ENCODE results near the gene TIGAR. TPM values are rescaled to one million over a fixed set of nuclear protein-coding genes. Genes with fewer than 3 reads are reported as not detected.

TIGAR gene
- total RNA-seq, 1 donor from 2014 or later: 18.1 TPM

- Histone ChIP-seq H3K36me3 (peaks cover 7% of the 10 kb centered on the region), H3K27me3 (no peaks in the 10 kb centered on the region), H3K4me3 (no peak overlapping the region), H2AFZ (replicated peaks) (no peak overlapping the region), H3F3A (ENCODE audit: low read depth) (no peaks in the 10 kb centered on the region), H3K9ac (no peak overlapping the region), H3K4me2 (no peak overlapping the region), H3K9me3 (ENCODE audit: low read depth) (no peaks in the 10 kb centered on the region), H3K27ac (no peak overlapping the region), H3K79me2 (ENCODE audit: low read depth) (peaks cover 36% of the 10 kb centered on the region), H3K4me1 (peaks cover 6% of the 10 kb centered on the region), H4K20me1 (ENCODE audit: low read depth) (peaks cover 95% of the 10 kb centered on the region)
- Mint-ChIP-seq H3K27ac (peak overlapping the region; percentile 37), H3K4me1 (peaks cover 81% of the 10 kb centered on the region), H3K27me3 (ENCODE audit: insufficient read depth, low read depth) (peaks cover 11% of the 10 kb centered on the region), H3K4me3 (no peak overlapping the region), H3K9me3 (no peaks in the 10 kb centered on the region), H3K36me3 (peaks cover 73% of the 10 kb centered on the region)
- DNase-seq (ENCODE audit: low spot score): no peak
- TF ChIP-seq EZH2 (IDR thresholded peaks at IDR 0.05) (no peak), CTCF (IDR thresholded peaks at IDR 0.05) (no peak)
Measured at GRCh38 chr12:4282103-4282891, 38.7 kb upstream of the TIGAR start.

GRCh38 chr12:4282892-4283511 is 38.0 kb upstream of the TIGAR start:
- no peaks in the 10 kb centered on the region for H3K9me3 ChIP-seq (ENCODE audit: low read depth)
- H3K79me2 ChIP-seq (ENCODE audit: low read depth): peaks cover 31% of the 10 kb centered on the region
- H3K36me3 Mint-ChIP-seq: peaks cover 75% of the 10 kb centered on the region
- no peaks in the 10 kb centered on the region for H3K27me3 ChIP-seq
- no peaks in the 10 kb centered on the region for H3K36me3 ChIP-seq
- no peak for DNase-seq (ENCODE audit: low spot score)
- H3K27ac ChIP-seq: no peak overlapping the region
- no peaks in the 10 kb centered on the region for H3K9me3 Mint-ChIP-seq
- H3K4me2 ChIP-seq: no peak overlapping the region
- H3K4me3 ChIP-seq: no peak overlapping the region
- peaks cover 6% of the 10 kb centered on the region for H3K4me1 ChIP-seq
- no peak overlapping the region for H3K27ac Mint-ChIP-seq
- H3F3A ChIP-seq (ENCODE audit: low read depth): no peaks in the 10 kb centered on the region
- peaks cover 12% of the 10 kb centered on the region for H3K27me3 Mint-ChIP-seq (ENCODE audit: insufficient read depth, low read depth)
- peaks cover 81% of the 10 kb centered on the region for H3K4me1 Mint-ChIP-seq
- no peak overlapping the region for H3K4me3 Mint-ChIP-seq
- TF ChIP-seq EZH2phosphoT487 (IDR thresholded peaks at IDR 0.05) (no peak), EZH2 (IDR thresholded peaks at IDR 0.05) (no peak), CTCF (IDR thresholded peaks at IDR 0.05) (no peak)
- H3K9ac ChIP-seq: no peak overlapping the region
- peaks cover 95% of the 10 kb centered on the region for H4K20me1 ChIP-seq (ENCODE audit: low read depth)
- H2AFZ ChIP-seq (replicated peaks): no peak overlapping the region

GRCh38 chr12:4283512-4284255 is 37.3 kb upstream of the TIGAR start:
- H3K27ac ChIP-seq: no peak overlapping the region
- no peak overlapping the region for H2AFZ ChIP-seq (replicated peaks)
- H3K4me3 ChIP-seq: no peak overlapping the region
- H3K4me1 ChIP-seq: peaks cover 12% of the 10 kb centered on the region
- H3K9me3 Mint-ChIP-seq: no peaks in the 10 kb centered on the region
- TF ChIP-seq EZH2phosphoT487 (IDR thresholded peaks at IDR 0.05) (no peak), EZH2 (IDR thresholded peaks at IDR 0.05) (no peak)
- peaks cover 95% of the 10 kb centered on the region for H4K20me1 ChIP-seq (ENCODE audit: low read depth)
- H3K4me2 ChIP-seq: no peak overlapping the region
- peaks cover 77% of the 10 kb centered on the region for H3K36me3 Mint-ChIP-seq
- peaks cover 2% of the 10 kb centered on the region for H3F3A ChIP-seq (ENCODE audit: low read depth)
- no peaks in the 10 kb centered on the region for H3K36me3 ChIP-seq
- no peak overlapping the region for H3K4me3 Mint-ChIP-seq
- H3K9ac ChIP-seq: no peak overlapping the region
- DNase-seq (ENCODE audit: low spot score): no peak
- peaks cover 81% of the 10 kb centered on the region for H3K4me1 Mint-ChIP-seq
- H3K9me3 ChIP-seq (ENCODE audit: low read depth): no peaks in the 10 kb centered on the region
- no peaks in the 10 kb centered on the region for H3K27me3 ChIP-seq
- peaks cover 12% of the 10 kb centered on the region for H3K27me3 Mint-ChIP-seq (ENCODE audit: insufficient read depth, low read depth)
- H3K79me2 ChIP-seq (ENCODE audit: low read depth): peaks cover 27% of the 10 kb centered on the region
- H3K27ac Mint-ChIP-seq: no peak overlapping the region

All from neural progenitor cell (in vitro differentiated cells).